ENCODE measurements around the gene STXBP4.
"Not testable (repeated sequence)": the region's sequence is repeated elsewhere in the genome, so short reads cannot be mapped to it uniquely, and the experiment has no call there.

Gene STXBP4

GRCh38 chr17:55054429-55054828 lies 85.9 kb downstream of the STXBP4 start:
- no peak for DNase-seq (ENCODE audit: low read depth in 2 of 2)

- DNase-seq (ENCODE audit: low read depth in 2 of 2): no peak
Observed at GRCh38 chr17:55056526-55056925, 88.0 kb downstream of the STXBP4 start.

GRCh38 chr17:55057184-55057583 lies 88.6 kb downstream of the STXBP4 start:
- DNase-seq (ENCODE audit: low read depth in 2 of 2): no peak

GRCh38 chr17:55059724-55060123 lies 91.2 kb downstream of the STXBP4 start:
- no peak for DNase-seq (ENCODE audit: low read depth in 2 of 2)

- no peak for DNase-seq (ENCODE audit: low read depth in 2 of 2)
Observed at GRCh38 chr17:55062921-55063320, 94.4 kb downstream of the STXBP4 start.

GRCh38 chr17:55063885-55064874 lies 95.6 kb downstream of the STXBP4 start:
- DNase-seq (ENCODE audit: low read depth in 2 of 2): no peak

- DNase-seq (ENCODE audit: low read depth in 2 of 2): no peak
Observed at GRCh38 chr17:55067697-55068439, 99.3 kb downstream of the STXBP4 start.

GRCh38 chr17:55068862-55069811 lies 100.6 kb downstream of the STXBP4 start:
- no peak for DNase-seq (ENCODE audit: low read depth in 2 of 2)

GRCh38 chr17:55069983-55070529 lies 101.5 kb downstream of the STXBP4 start:
- no peak for DNase-seq (ENCODE audit: low read depth in 2 of 2)

- DNase-seq (ENCODE audit: low read depth in 2 of 2): no peak
Observed at GRCh38 chr17:55072898-55073297, 104.3 kb downstream of the STXBP4 start.

GRCh38 chr17:55073467-55073866 lies 104.9 kb downstream of the STXBP4 start:
- DNase-seq (ENCODE audit: low read depth in 2 of 2): not testable (repeated sequence)

- DNase-seq (ENCODE audit: low read depth in 2 of 2): no peak
Observed at GRCh38 chr17:55081559-55081958, 113.0 kb downstream of the STXBP4 start.

GRCh38 chr17:55086635-55087058 lies 118.1 kb downstream of the STXBP4 start:
- DNase-seq (ENCODE audit: low read depth in 2 of 2): no peak

- DNase-seq (ENCODE audit: low read depth in 2 of 2): no peak
Observed at GRCh38 chr17:55089256-55089655, 120.7 kb downstream of the STXBP4 start.

GRCh38 chr17:55090079-55090492 lies 121.5 kb downstream of the STXBP4 start:
- peak in 1 of 2 experiments; percentile 12 for DNase-seq (ENCODE audit: low read depth in 2 of 2)

GRCh38 chr17:55093353-55093752 lies 124.8 kb downstream of the STXBP4 start:
- no peak for DNase-seq (ENCODE audit: low read depth in 2 of 2)

- DNase-seq (ENCODE audit: low read depth in 2 of 2): no peak
Observed at GRCh38 chr17:55098765-55099164, 130.2 kb downstream of the STXBP4 start.

- DNase-seq (ENCODE audit: low read depth in 2 of 2): no peak
Observed at GRCh38 chr17:55110521-55110920, 142.0 kb downstream of the STXBP4 start.

GRCh38 chr17:55114283-55114682 lies 145.7 kb downstream of the STXBP4 start:
- no peak for DNase-seq (ENCODE audit: low read depth in 2 of 2)

GRCh38 chr17:55116440-55116914 lies 147.9 kb downstream of the STXBP4 start:
- DNase-seq (ENCODE audit: low read depth in 2 of 2): no peak

GRCh38 chr17:55117164-55117563 lies 148.6 kb downstream of the STXBP4 start:
- no peak for DNase-seq (ENCODE audit: low read depth in 2 of 2)
